Naive B cell (primary cell): ENCODE data around the gene LSM7. TPM values are rescaled to one million over a fixed set of nuclear protein-coding genes. Genes with fewer than 3 reads are reported as not detected.

Source experiments
- ATAC-seq, 2 donors: fragments of 150-1000 bp; cut with Tn5 transposase; 2 replicates each; pipeline ENCODE4 v1.10.0; 2021; ENCODE audit warnings: low read depth in 2 of 2, mild to moderate bottlenecking in 2 of 2, moderate library complexity in 2 of 2
- DNase-seq: peaks from one replicate; pipeline ENCODE4 v3.0.0; 2022
- H3K27ac Mint-ChIP-seq, 6 donors: one replicate each; pipeline ENCODE4 v1.8.0; 2020 to 2022; ENCODE audit warnings: mild to moderate bottlenecking in 6 of 6, mixed read lengths in 6 of 6, moderate library complexity in 5 of 6, inconsistent platforms in 2 of 6
- H3K27me3 Mint-ChIP-seq, 3 donors: one replicate each; pipeline ENCODE4 v1.8.0; 2021 to 2022; ENCODE audit warnings: mixed read lengths in 3 of 3, mild to moderate bottlenecking in 1 of 3
- H3K36me3 Mint-ChIP-seq, 2 donors: one replicate each; pipeline ENCODE4 v1.8.0; 2020 to 2022; ENCODE audit warnings: mixed read lengths in 2 of 2, inconsistent platforms in 1 of 2, mild to moderate bottlenecking in 1 of 2
- H3K4me1 Mint-ChIP-seq, 3 donors: one replicate each; pipeline ENCODE4 v1.8.0; 2020 to 2022; ENCODE audit warnings: mixed read lengths in 3 of 3, inconsistent platforms in 1 of 3, mild to moderate bottlenecking in 1 of 3, moderate library complexity in 1 of 3
- H3K4me3 Mint-ChIP-seq, 8 donors: one replicate each; pipeline ENCODE4 v1.8.0; 2020 to 2022; ENCODE audit warnings: mild to moderate bottlenecking in 8 of 8, mixed read lengths in 8 of 8, moderate library complexity in 8 of 8, inconsistent platforms in 2 of 8
- H3K9me3 Mint-ChIP-seq, 7 donors: one replicate each; pipeline ENCODE4 v1.8.0; 2020 to 2022; ENCODE audit warnings: mixed read lengths in 7 of 7, mild to moderate bottlenecking in 5 of 7, inconsistent platforms in 2 of 7, moderate library complexity in 1 of 7
- polyA plus RNA-seq, 6 donors: library from polyadenylated mRNA; unstranded; fragments of 300-500 nt; fragmentation: Illumina TruSeq; gene quantifications; one replicate each; pipeline ENCODE4 v1.2.3, GENCODE V29; 2021; ENCODE audit warnings: low read depth in 6 of 6

The LSM7 gene
- polyA plus RNA-seq, 6 donors from 2014 or later: 275 to 337 (median 314) TPM

- DNase-seq (no peak), ATAC-seq (no peak)
- Mint-ChIP-seq H3K36me3 (no peaks in the 10 kb centered on the region), H3K4me3 (no peak overlapping the region), H3K4me1 (peaks cover 39 to 69% (median 64%) of the 10 kb centered on the region in 3 donors), H3K27me3 (no peaks in the 10 kb centered on the region), H3K9me3 (peaks cover 0 to 1% (median 0%) of the 10 kb centered on the region in 7 donors), H3K27ac (peak overlapping the region in 1 of 6 donors; percentile 21)
These were observed 7.4 kb downstream of the LSM7 start for GRCh38 chr19:2320939-2321338.

- peak overlapping the region in 2 of 6 donors; percentile 32 to 88 for H3K27ac Mint-ChIP-seq
- H3K27me3 Mint-ChIP-seq: no peaks in the 10 kb centered on the region
- H3K4me1 Mint-ChIP-seq: peaks cover 38 to 68% (median 64%) of the 10 kb centered on the region in 3 donors
- H3K9me3 Mint-ChIP-seq: peaks cover 0 to 10% (median 4%) of the 10 kb centered on the region in 7 donors
- peaks cover 0 to 2% of the 10 kb centered on the region in 2 donors for H3K36me3 Mint-ChIP-seq
- H3K4me3 Mint-ChIP-seq: peak overlapping the region in 2 of 8 donors; percentile 29 to 45
- ATAC-seq (no peak), DNase-seq (no peak)
These were observed 8.3 kb downstream of the LSM7 start for GRCh38 chr19:2320049-2320448.

DNA sequence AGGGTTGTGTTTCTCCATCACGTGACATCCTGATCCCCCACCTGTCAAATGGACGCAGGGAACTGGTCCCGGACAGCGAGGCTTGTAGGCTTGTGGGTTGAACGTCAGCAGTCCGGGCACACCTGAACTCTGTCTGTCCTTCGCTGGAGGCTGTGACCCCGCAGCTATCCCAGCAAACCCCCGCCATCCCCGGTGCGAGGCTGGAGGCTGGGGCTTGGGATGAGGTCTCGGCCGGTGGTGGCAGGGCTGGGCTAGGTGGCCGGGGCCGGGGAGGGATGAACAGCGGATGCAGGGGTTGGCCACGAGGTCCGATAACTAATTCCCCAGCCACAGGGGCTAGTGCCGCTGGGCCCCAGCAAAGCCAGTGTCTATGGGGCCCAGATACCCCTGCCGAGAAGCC, 8.8 kb downstream of the LSM7 start:
- peaks cover 0 to 15% (median 9%) of the 10 kb centered on the region in 7 donors for H3K9me3 Mint-ChIP-seq
- ATAC-seq (no peak), DNase-seq (no peak)
- H3K4me1 Mint-ChIP-seq: peaks cover 36 to 68% (median 62%) of the 10 kb centered on the region in 3 donors
- peak overlapping the region in 4 of 8 donors; percentile 45 to 65 (median 46) for H3K4me3 Mint-ChIP-seq
- H3K36me3 Mint-ChIP-seq: peaks cover 0 to 5% of the 10 kb centered on the region in 2 donors
- H3K27me3 Mint-ChIP-seq: no peaks in the 10 kb centered on the region
- peak overlapping the region in 4 of 6 donors; percentile 21 to 94 (median 74) for H3K27ac Mint-ChIP-seq

- H3K4me1 Mint-ChIP-seq: peaks cover 33 to 63% (median 55%) of the 10 kb centered on the region in 3 donors
- H3K27me3 Mint-ChIP-seq: no peaks in the 10 kb centered on the region
- peak overlapping the region in 6 of 8 donors; percentile 32 to 84 (median 70) for H3K4me3 Mint-ChIP-seq
- DNase-seq (no peak), ATAC-seq (no peak)
- H3K9me3 Mint-ChIP-seq: peaks cover 0 to 15% (median 9%) of the 10 kb centered on the region in 7 donors
- H3K27ac Mint-ChIP-seq: peak overlapping the region in 4 of 6 donors; percentile 57 to 94 (median 87)
- H3K36me3 Mint-ChIP-seq: peaks cover 0 to 5% of the 10 kb centered on the region in 2 donors
These were observed 9.5 kb downstream of the LSM7 start for GRCh38 chr19:2318923-2319322.

- peaks cover 0 to 5% (median 0%) of the 10 kb centered on the region in 3 donors for H3K27me3 Mint-ChIP-seq
- H3K9me3 Mint-ChIP-seq: peaks cover 0 to 15% (median 9%) of the 10 kb centered on the region in 7 donors
- ATAC-seq (no peak), DNase-seq (no peak)
- H3K27ac Mint-ChIP-seq: peak overlapping the region in 4 of 6 donors; percentile 26 to 95 (median 91)
- H3K36me3 Mint-ChIP-seq: peaks cover 0 to 5% of the 10 kb centered on the region in 2 donors
- H3K4me3 Mint-ChIP-seq: peak overlapping the region in 4 of 8 donors; percentile 69 to 79 (median 76)
- H3K4me1 Mint-ChIP-seq: peaks cover 33 to 62% (median 53%) of the 10 kb centered on the region in 3 donors
These were observed 10.6 kb downstream of the LSM7 start for GRCh38 chr19:2317756-2318155.

GRCh38 chr19:2317300-2317699, 11.1 kb downstream of the LSM7 start:
- no peak for DNase-seq
- Mint-ChIP-seq H3K27me3 (peaks cover 0 to 6% (median 0%) of the 10 kb centered on the region in 3 donors), H3K9me3 (peaks cover 0 to 15% (median 9%) of the 10 kb centered on the region in 7 donors), H3K4me1 (peaks cover 34 to 62% (median 53%) of the 10 kb centered on the region in 3 donors), H3K36me3 (peaks cover 0 to 5% of the 10 kb centered on the region in 2 donors), H3K4me3 (peak overlapping the region in 4 of 8 donors; percentile 6 to 61 (median 48)), H3K27ac (peak overlapping the region in 4 of 6 donors; percentile 83 to 94 (median 89))
- no peak for ATAC-seq

GRCh38 chr19:2315818-2316353, 12.5 kb downstream of the LSM7 start:
- peak; percentile 60 for DNase-seq
- peaks cover 34 to 62% (median 57%) of the 10 kb centered on the region in 3 donors for H3K4me1 Mint-ChIP-seq

GRCh38 chr19:2315121-2315817, 13.1 kb downstream of the LSM7 start:
- H3K4me1 Mint-ChIP-seq: peaks cover 34 to 62% (median 56%) of the 10 kb centered on the region in 3 donors
- H3K4me3 Mint-ChIP-seq: peak overlapping the region in 7 of 8 donors; percentile 5 to 79 (median 77)
- peak overlapping the region in 5 of 6 donors; percentile 82 to 95 (median 89) for H3K27ac Mint-ChIP-seq
- H3K27me3 Mint-ChIP-seq: peaks cover 0 to 12% (median 3%) of the 10 kb centered on the region in 3 donors
- peaks cover 0 to 15% (median 9%) of the 10 kb centered on the region in 7 donors for H3K9me3 Mint-ChIP-seq
- peaks cover 0 to 5% of the 10 kb centered on the region in 2 donors for H3K36me3 Mint-ChIP-seq
- ATAC-seq: no peak
- no peak for DNase-seq

More at GRCh38 chr19:2315818-2316353, 12.5 kb downstream of the LSM7 start:
- Mint-ChIP-seq H3K9me3 (peaks cover 0 to 15% (median 9%) of the 10 kb centered on the region in 7 donors), H3K36me3 (peaks cover 0 to 5% of the 10 kb centered on the region in 2 donors), H3K27me3 (peaks cover 0 to 6% (median 0%) of the 10 kb centered on the region in 3 donors), H3K4me3 (peak overlapping the region; percentile 5 to 81 (median 77)), H3K27ac (peak overlapping the region in 5 of 6 donors; percentile 82 to 95 (median 93))
- peak; percentile 78 to 82 for ATAC-seq

DNA sequence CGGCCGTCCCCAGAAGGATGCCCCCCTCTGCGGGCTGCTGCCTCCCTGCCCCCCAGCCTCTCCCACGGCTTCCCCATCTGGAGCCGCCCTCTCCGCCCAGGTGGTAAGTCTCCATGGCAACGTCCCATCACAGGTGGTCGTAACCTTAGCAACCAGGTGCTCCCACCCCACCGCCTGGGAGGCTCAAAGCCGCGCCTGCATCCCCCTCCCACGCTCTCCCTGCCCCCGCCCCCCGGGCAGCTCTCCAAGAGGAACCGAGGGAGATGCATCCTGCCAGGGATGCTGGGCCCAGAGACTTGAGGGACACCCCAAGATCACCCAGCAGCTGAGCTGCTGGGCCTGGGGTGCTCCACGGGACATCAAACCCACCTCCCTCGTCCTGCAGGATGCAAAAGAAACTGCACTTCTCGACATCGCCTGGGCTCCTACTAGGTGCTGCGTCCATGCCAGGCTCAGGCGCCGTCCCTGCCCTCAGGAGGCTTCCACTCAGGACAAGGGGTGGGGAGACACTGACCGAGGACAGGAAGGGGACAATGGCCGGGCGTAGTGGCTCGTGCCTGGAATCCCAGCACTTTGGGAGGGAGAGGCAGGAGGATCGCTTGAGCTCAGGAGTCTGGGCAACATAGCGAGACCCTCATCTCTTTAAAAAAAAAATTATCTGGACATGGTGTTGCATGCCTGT, 15.4 kb downstream of the LSM7 start:
- Mint-ChIP-seq H3K4me1 (peaks cover 34 to 54% (median 43%) of the 10 kb centered on the region in 3 donors), H3K27ac (peak overlapping the region in 2 of 6 donors; percentile 58 to 73), H3K9me3 (peaks cover 0 to 15% (median 9%) of the 10 kb centered on the region in 7 donors), H3K36me3 (peaks cover 0 to 5% of the 10 kb centered on the region in 2 donors), H3K27me3 (peaks cover 8 to 28% (median 17%) of the 10 kb centered on the region in 3 donors), H3K4me3 (peak overlapping the region in 2 of 8 donors; percentile 47 to 56)
- DNase-seq (no peak), ATAC-seq (no peak)

GRCh38 chr19:2311093-2311492, 17.3 kb downstream of the LSM7 start:
- no peak for DNase-seq
- H3K27ac Mint-ChIP-seq: peak overlapping the region in 1 of 6 donors; percentile 70
- H3K9me3 Mint-ChIP-seq: peaks cover 0 to 15% (median 9%) of the 10 kb centered on the region in 7 donors
- peaks cover 8 to 34% (median 17%) of the 10 kb centered on the region in 3 donors for H3K27me3 Mint-ChIP-seq
- no peak for ATAC-seq
- peak overlapping the region in 1 of 8 donors; percentile 59 for H3K4me3 Mint-ChIP-seq
- peaks cover 31 to 46% (median 37%) of the 10 kb centered on the region in 3 donors for H3K4me1 Mint-ChIP-seq
- H3K36me3 Mint-ChIP-seq: peaks cover 0 to 5% of the 10 kb centered on the region in 2 donors

DNA sequence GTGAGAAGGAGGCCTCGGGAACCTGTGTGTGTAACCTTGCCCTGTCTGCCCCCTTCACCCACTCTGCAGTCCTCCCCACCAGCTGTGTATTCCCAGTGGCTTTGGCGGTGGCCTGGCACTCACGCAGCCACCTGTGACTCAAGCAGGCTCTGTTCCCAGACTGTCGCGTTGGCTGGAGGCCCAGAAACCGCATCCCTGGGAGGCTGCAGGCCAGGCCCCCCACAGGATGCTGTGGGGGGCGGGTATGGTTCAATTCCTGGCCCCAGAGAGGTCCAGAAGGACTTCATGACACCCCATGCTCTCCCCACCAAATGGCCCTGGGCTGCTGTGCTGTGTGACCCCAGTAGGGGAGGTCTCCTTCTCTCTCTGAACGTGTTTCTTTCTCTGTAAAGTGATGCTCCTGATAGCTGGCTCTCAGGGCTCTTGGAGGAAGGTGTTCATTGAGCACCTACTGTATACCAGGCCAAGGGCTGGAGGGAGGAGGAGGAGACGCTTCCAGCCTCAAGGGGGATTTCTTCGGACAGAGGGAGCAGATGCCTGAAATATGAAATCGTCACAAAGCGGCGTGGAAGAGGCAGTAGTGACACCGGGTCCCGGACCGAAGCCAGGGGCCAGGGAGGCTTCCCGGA, 18.5 kb downstream of the LSM7 start:
- Mint-ChIP-seq H3K4me3 (peak overlapping the region in 4 of 8 donors; percentile 9 to 83 (median 62)), H3K27ac (peak overlapping the region in 2 of 6 donors; percentile 74 to 76), H3K27me3 (peaks cover 8 to 38% (median 17%) of the 10 kb centered on the region in 3 donors), H3K4me1 (peaks cover 20 to 42% (median 32%) of the 10 kb centered on the region in 3 donors), H3K9me3 (peaks cover 0 to 4% (median 2%) of the 10 kb centered on the region in 7 donors), H3K36me3 (peaks cover 0 to 2% of the 10 kb centered on the region in 2 donors)
- ATAC-seq (no peak), DNase-seq (no peak)

DNA sequence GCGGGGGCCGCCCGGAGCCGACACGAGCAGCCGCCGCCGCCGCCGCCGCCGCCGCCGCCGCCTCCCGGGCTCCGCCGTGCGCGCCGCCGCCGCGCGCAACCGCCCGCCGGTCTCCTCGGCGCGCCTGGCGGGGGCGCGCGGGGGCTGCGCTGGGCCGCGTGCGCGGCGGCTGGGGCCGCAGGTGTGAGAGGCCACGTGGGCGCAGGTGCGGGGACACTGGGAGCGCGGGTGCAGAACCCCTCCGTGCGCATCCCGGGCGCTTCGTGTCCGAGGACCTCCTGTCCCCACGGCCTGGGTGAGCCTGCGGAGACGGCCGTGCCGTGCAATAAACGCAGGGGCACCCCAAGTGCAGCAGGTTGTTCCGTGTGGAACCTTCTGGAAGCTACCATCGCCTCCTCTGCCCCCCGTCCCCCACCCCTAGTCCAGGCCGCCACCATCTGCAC, 20.3 kb downstream of the LSM7 start, which contains the start of gene LINGO3:
TSS of gene LINGO3 (minus strand) at position 41 of the 443 bp plus-strand sequence. CDS start 16,378 bp downstream, outside the sequence.
- Mint-ChIP-seq H3K36me3 (no peaks in the 10 kb centered on the region), H3K4me3 (peak within 1 kb of the TSS; percentile 78 to 91 (median 82)), H3K27me3 (peaks cover 8 to 37% (median 17%) of the 10 kb centered on the region in 3 donors), H3K27ac (peak within 1 kb of the TSS in 5 of 6 donors; percentile 57 to 92 (median 82)), H3K4me1 (peaks cover 29 to 51% (median 47%) of the 10 kb centered on the region in 3 donors), H3K9me3 (peaks cover 0 to 2% (median 0%) of the 10 kb centered on the region in 7 donors)
- peak; percentile 41 to 55 for ATAC-seq
- no peak for DNase-seq
